GM12891 (cell line): ENCODE data around the gene ATP1A3.

ENCODE experiments used
- PAX5 ChIP-seq: IDR thresholded peaks from 2 replicates; pipeline ENCODE4 v1.6.1; 2011; ENCODE audit warnings: low read length, moderate library complexity, mild to moderate bottlenecking; ENCODE audit not compliant: insufficient read depth, severe bottlenecking
- POLR2A ChIP-seq: IDR thresholded peaks from 2 replicates; pipeline ENCODE4 v1.6.1; 2011; ENCODE audit warnings: low read depth, low read length, control low read depth
- POLR2AphosphoS5 ChIP-seq: IDR thresholded peaks from 2 replicates; pipeline ENCODE4 v1.6.1; 2011; ENCODE audit warnings: low read depth, low read length, control low read depth
- POU2F2 ChIP-seq: IDR thresholded peaks from 2 replicates; pipeline ENCODE4 v1.6.1; 2011; ENCODE audit warnings: low read depth, mild to moderate bottlenecking, control low read depth, low read length, moderate library complexity
- SPI1 ChIP-seq: IDR thresholded peaks from 2 replicates; pipeline ENCODE4 v1.6.1; 2011; ENCODE audit warnings: low read depth, low read length, control low read depth
- TAF1 ChIP-seq: IDR thresholded peaks from 2 replicates; pipeline ENCODE4 v1.6.1; 2011; ENCODE audit warnings: low read depth, low read length, control low read depth

- TF ChIP-seq SPI1 (no peak), POLR2A (no peak), POLR2AphosphoS5 (no peak), TAF1 (no peak), POU2F2 (no peak), PAX5 (no peak)
These were observed at the start of gene ATP1A3 for GRCh38 chr19:41993612-41994483.
